WTC11 (cell line): ENCODE results near the gene FBF1. TPM values are rescaled to one million over a fixed set of nuclear protein-coding genes. Genes with fewer than 3 reads are reported as not detected.

Experiments used
- ATAC-seq: fragments of 200-7000 bp; cut with Tn5 transposase; 2 replicates; pipeline ENCODE4 v1.10.0; 2021; ENCODE audit warnings: mild to moderate bottlenecking, moderate library complexity
- CTCF ChIA-PET: fragments of 300-600 bp; sonication (Branson Sonifier 250); formaldehyde crosslinking; loops from one replicate; lab custom pipeline; 2021; ENCODE audit warnings: antibody characterized with exemption; lab: Charles Lee
- POLR2A ChIA-PET: fragments of 350-600 bp; sonication (Branson Sonifier 250); formaldehyde crosslinking; loops from one replicate; lab custom pipeline; 2021; ENCODE audit warnings: antibody characterized with exemption; lab: Charles Lee
- DNase-seq: peaks from one replicate; pipeline ENCODE4 v3.0.0; 2021; ENCODE audit warnings: low spot score
- H3K27ac Mint-ChIP-seq: 2 replicates; pipeline ENCODE4 v1.8.0; 2021; ENCODE audit warnings: mixed read lengths
- H3K27me3 Mint-ChIP-seq: 2 replicates; pipeline ENCODE4 v1.8.0; 2021; ENCODE audit warnings: low read depth, mild to moderate bottlenecking, moderate library complexity, mixed read lengths
- H3K36me3 Mint-ChIP-seq: 2 replicates; pipeline ENCODE4 v1.8.0; 2021; ENCODE audit warnings: mixed read lengths
- H3K4me1 Mint-ChIP-seq: 2 replicates; pipeline ENCODE4 v1.8.0; 2022; ENCODE audit warnings: mixed read lengths
- H3K4me3 Mint-ChIP-seq: 2 replicates; pipeline ENCODE4 v1.8.0; 2021; ENCODE audit warnings: mild to moderate bottlenecking, moderate library complexity, mixed read lengths
- H3K9me3 Mint-ChIP-seq: 2 replicates; pipeline ENCODE4 v1.8.0; 2021; ENCODE audit warnings: mixed read lengths
- ATF3 ChIP-seq: sonication (generic); formaldehyde crosslinking; conservative IDR thresholded peaks from 2 replicates; pipeline ENCODE4 v1.8.1; 2022; ENCODE audit warnings: mild to moderate bottlenecking, missing genetic modification reagents
- CREM ChIP-seq: sonication (generic); formaldehyde crosslinking; IDR thresholded peaks from 2 replicates; pipeline ENCODE4 v1.8.1; 2022; ENCODE audit warnings: mild to moderate bottlenecking, missing genetic modification reagents, moderate library complexity
- HMGXB4 ChIP-seq: sonication (generic); formaldehyde crosslinking; IDR thresholded peaks from 2 replicates; pipeline ENCODE4 v1.8.1; 2023; ENCODE audit warnings: mild to moderate bottlenecking, moderate library complexity, missing genetic modification reagents
- IRF2 ChIP-seq: sonication (generic); formaldehyde crosslinking; IDR thresholded peaks from 2 replicates; pipeline ENCODE4 v1.8.0; 2022; ENCODE audit warnings: low read depth, missing genetic modification reagents, borderline replicate concordance
- MAX ChIP-seq: sonication (generic); formaldehyde crosslinking; IDR thresholded peaks from 2 replicates; pipeline ENCODE4 v1.8.0; 2022; ENCODE audit warnings: mild to moderate bottlenecking, missing genetic modification reagents
- NR3C1 ChIP-seq: sonication (generic); formaldehyde crosslinking; conservative IDR thresholded peaks from 2 replicates; pipeline ENCODE4 v1.8.1; 2023; ENCODE audit warnings: low read depth, mild to moderate bottlenecking, missing genetic modification reagents
- RORB ChIP-seq: fragments of 250-450 bp; sonication (Bioruptor Pico); IDR thresholded peaks from 2 replicates; pipeline ENCODE4 v1.9.0; 2021; ENCODE audit warnings: mild to moderate bottlenecking
- SMAD3 ChIP-seq: sonication (generic); formaldehyde crosslinking; IDR thresholded peaks from 2 replicates; pipeline ENCODE4 v1.8.0; 2022; ENCODE audit warnings: missing genetic modification reagents, mild to moderate bottlenecking, borderline replicate concordance
- USF2 ChIP-seq: sonication (generic); formaldehyde crosslinking; IDR thresholded peaks from 2 replicates; pipeline ENCODE4 v1.8.1; 2023; ENCODE audit warnings: mild to moderate bottlenecking, missing genetic modification reagents, moderate library complexity
- ZBTB43 ChIP-seq: sonication (generic); formaldehyde crosslinking; IDR thresholded peaks from 2 replicates; pipeline ENCODE4 v1.8.1; 2023; ENCODE audit warnings: mild to moderate bottlenecking, missing genetic modification reagents
- ZNF121 ChIP-seq: sonication (generic); formaldehyde crosslinking; IDR thresholded peaks from 2 replicates; pipeline ENCODE4 v1.8.0; 2023; ENCODE audit warnings: missing genetic modification reagents
- ZNF219 ChIP-seq: sonication (generic); formaldehyde crosslinking; IDR thresholded peaks from 2 replicates; pipeline ENCODE4 v1.8.0; 2023; ENCODE audit warnings: missing genetic modification reagents, mild to moderate bottlenecking, borderline replicate concordance
- ZNF281 ChIP-seq: sonication (generic); formaldehyde crosslinking; IDR thresholded peaks from 2 replicates; pipeline ENCODE4 v1.8.0; 2023; ENCODE audit warnings: mild to moderate bottlenecking, missing genetic modification reagents
- ZNF317 ChIP-seq: sonication (generic); formaldehyde crosslinking; IDR thresholded peaks from 2 replicates; pipeline ENCODE4 v1.8.1; 2023; ENCODE audit warnings: low read depth, mild to moderate bottlenecking, moderate library complexity, missing genetic modification reagents, borderline replicate concordance
- ZNF396 ChIP-seq: fragments of 250-450 bp; sonication (Bioruptor Pico); IDR thresholded peaks from 2 replicates; pipeline ENCODE4 v1.8.0; 2021; ENCODE audit warnings: mild to moderate bottlenecking, moderate library complexity, borderline replicate concordance
- ZNF416 ChIP-seq: fragments of 250-450 bp; sonication (Bioruptor Pico); IDR thresholded peaks from 2 replicates; pipeline ENCODE4 v1.9.0; 2021; ENCODE audit warnings: mild to moderate bottlenecking, inconsistent platforms
- total RNA-seq: library from RNA; stranded (reverse); gene quantifications from 3 replicates; pipeline ENCODE4 v1.2.3, GENCODE V29; 2021

FBF1 gene
- total RNA-seq, 1 experiment from 2014 or later, result 19.8 TPM

GRCh38 chr17:75980188-75981018 is 39.6 kb upstream of the FBF1 start:
- H3K27ac Mint-ChIP-seq, result peak overlapping the region; percentile 100
- ATAC-seq (no peak), DNase-seq (no peak)
- no peak for TF ChIP-seq ZNF219 (CRISPR knock-in tag)
- TF ChIP-seq NR3C1 (CRISPR knock-in tag), result no peak
- no peak for TF ChIP-seq MAX (CRISPR knock-in tag)
- TF ChIP-seq ZNF281 (CRISPR knock-in tag), result no peak
- TF ChIP-seq ZNF121, result peak; percentile 98
- H3K4me1 Mint-ChIP-seq, result peaks cover 72% of the 10 kb centered on the region
- H3K9me3 Mint-ChIP-seq, result no peaks in the 10 kb centered on the region
- peaks cover 11% of the 10 kb centered on the region for H3K36me3 Mint-ChIP-seq
- H3K4me3 Mint-ChIP-seq, result peak overlapping the region; percentile 97
- CTCF ChIA-PET, result interaction anchor here (0.7 to 1.4 kb wide), 4 partner anchors 25 to 298 kb away, joined by 3 to 4 read pairs (median 4); partner anchors contain the start of gene FBF1
- POLR2A ChIA-PET, result interaction anchor here (0.6 to 1.0 kb wide), 2 partner anchors 39 to 228 kb away, joined by 3 to 11 read pairs; partner anchors contain the start of gene FBF1
- no peaks in the 10 kb centered on the region for H3K27me3 Mint-ChIP-seq

- H3K36me3 Mint-ChIP-seq, result peaks cover 12% of the 10 kb centered on the region
- H3K4me3 Mint-ChIP-seq, result peak overlapping the region; percentile 97
- TF ChIP-seq ZBTB43 (CRISPR knock-in tag), result no peak
- TF ChIP-seq USF2 (CRISPR knock-in tag), result no peak
- TF ChIP-seq ZNF219 (CRISPR knock-in tag), result no peak
- no peak for TF ChIP-seq ZNF396 (CRISPR knock-in tag)
- no peak for TF ChIP-seq IRF2 (CRISPR knock-in tag)
- TF ChIP-seq HMGXB4, result no peak
- TF ChIP-seq ZNF317 (CRISPR knock-in tag), result 0 out of 2 replicates have a peak, but pooled peaks have one; percentile 6
- 0 out of 2 replicates have a peak, but pooled peaks have one; percentile 12 for TF ChIP-seq CREM (CRISPR knock-in tag)
- no peak for TF ChIP-seq RORB (CRISPR knock-in tag)
- 0 out of 2 replicates have a peak, but pooled peaks have one; percentile 22 for TF ChIP-seq SMAD3
- TF ChIP-seq ATF3 (CRISPR knock-in tag), result no peak
- no peak for TF ChIP-seq ZNF416 (CRISPR knock-in tag)
- no peak for TF ChIP-seq NR3C1 (CRISPR knock-in tag)
- TF ChIP-seq, all 79 proteins: peak for 3
- Mint-ChIP-seq H3K27ac (peak overlapping the region; percentile 100), H3K9me3 (no peaks in the 10 kb centered on the region), H3K27me3 (no peaks in the 10 kb centered on the region), H3K4me1 (peaks cover 69% of the 10 kb centered on the region)
- ChIA-PET CTCF (interaction anchor here (0.7 to 1.4 kb wide), 2 partner anchors 39 to 52 kb away, joined by 4 read pairs; partner anchors contain the start of gene FBF1), POLR2A (interaction anchor here (1.0 kb wide), 1 partner anchor 39 kb away, joined by 3 read pairs; the partner anchor contains the start of gene FBF1)
- DNase-seq, result no peak
- ATAC-seq, result no peak
These were observed 38.9 kb upstream of the FBF1 start for GRCh38 chr17:75979705-75980187.
